ENCODE results near the gene SLC39A13. TPM values are rescaled to one million over a fixed set of nuclear protein-coding genes. Genes with fewer than 3 reads are reported as not detected.

The SLC39A13 gene
- total RNA-seq, 1 experiment from 2014 or later: 29.2 TPM

DNA sequence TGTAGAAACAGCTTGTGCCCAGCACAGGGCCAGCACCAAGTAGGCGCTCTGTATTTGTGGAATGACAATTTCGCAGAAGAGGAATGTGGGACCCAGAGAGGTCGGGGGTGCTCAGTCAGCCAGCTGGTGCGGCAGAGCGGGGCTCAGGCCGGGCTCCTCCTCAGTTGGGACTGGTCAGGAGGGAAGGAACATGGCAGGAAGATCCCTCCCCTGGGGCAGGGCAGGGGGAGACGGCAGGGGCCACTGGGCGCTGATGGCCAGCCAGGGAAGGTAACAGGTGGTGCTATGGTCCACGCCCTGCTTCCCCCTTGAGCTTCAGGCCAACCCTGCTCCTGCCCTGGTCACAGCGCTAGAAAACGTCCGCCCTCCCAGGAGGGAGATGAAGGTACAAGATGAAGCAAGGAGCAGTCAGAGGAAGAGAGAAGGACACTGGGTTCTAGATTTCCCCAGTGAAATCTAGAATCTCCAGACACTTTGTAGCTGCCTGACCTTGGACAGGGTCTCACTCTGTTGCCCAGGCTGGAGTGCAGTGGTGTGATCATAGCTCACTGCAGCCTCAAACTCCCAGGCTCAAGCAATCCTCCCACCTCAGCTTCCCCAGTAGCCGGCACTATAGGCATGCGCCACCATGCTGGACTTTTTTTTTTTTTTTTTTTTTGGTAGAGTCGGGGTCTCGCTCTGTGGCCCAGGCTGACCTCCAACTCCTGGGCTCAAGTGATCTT is 16.5 kb upstream of the SLC39A13 start:
- Mint-ChIP-seq H3K9me3 (no peaks in the 10 kb centered on the region; a peak in 1 of 5 replicates), H3K27me3 (ENCODE audit: low read depth) (no peaks in the 10 kb centered on the region), H3K4me1 (0 out of 4 replicates have a peak, but pooled peaks cover 0 to 3% of the 10 kb centered on the region in 2 experiments), H3K27ac (0 out of 7 replicates have a peak overlapping the region, but pooled peaks of 1 of the 3 experiments have one; percentile 21), H3K36me3 (ENCODE audit: insufficient read depth in 1 of 3, low read depth in 3 of 3) (no peaks in the 10 kb centered on the region), H3K4me3 (no peak overlapping the region)
- H3K9ac ChIP-seq (ENCODE audit: extremely low read depth, insufficient read length, low read length): no peak overlapping the region
- DNase-seq: no peak
- H3K4me2 ChIP-seq (ENCODE audit: insufficient read depth, insufficient read length, low read length): no peak overlapping the region
- H3K56ac ChIP-seq (ENCODE audit: insufficient read length, low read depth, low read length): no peak overlapping the region
- H3K4ac ChIP-seq (ENCODE audit: low read depth, low read length): no peak overlapping the region
- H3K23me2 ChIP-seq (ENCODE audit: insufficient read length, low read depth, low read length, poor library complexity, severe bottlenecking): no peaks in the 10 kb centered on the region
- TF ChIP-seq, protein P1, sequence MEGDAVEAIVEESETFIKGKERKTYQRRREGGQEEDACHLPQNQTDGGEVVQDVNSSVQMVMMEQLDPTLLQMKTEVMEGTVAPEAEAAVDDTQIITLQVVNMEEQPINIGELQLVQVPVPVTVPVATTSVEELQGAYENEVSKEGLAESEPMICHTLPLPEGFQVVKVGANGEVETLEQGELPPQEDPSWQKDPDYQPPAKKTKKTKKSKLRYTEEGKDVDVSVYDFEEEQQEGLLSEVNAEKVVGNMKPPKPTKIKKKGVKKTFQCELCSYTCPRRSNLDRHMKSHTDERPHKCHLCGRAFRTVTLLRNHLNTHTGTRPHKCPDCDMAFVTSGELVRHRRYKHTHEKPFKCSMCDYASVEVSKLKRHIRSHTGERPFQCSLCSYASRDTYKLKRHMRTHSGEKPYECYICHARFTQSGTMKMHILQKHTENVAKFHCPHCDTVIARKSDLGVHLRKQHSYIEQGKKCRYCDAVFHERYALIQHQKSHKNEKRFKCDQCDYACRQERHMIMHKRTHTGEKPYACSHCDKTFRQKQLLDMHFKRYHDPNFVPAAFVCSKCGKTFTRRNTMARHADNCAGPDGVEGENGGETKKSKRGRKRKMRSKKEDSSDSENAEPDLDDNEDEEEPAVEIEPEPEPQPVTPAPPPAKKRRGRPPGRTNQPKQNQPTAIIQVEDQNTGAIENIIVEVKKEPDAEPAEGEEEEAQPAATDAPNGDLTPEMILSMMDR (conservative IDR thresholded peaks at IDR 0.05): no peak
- H4K91ac ChIP-seq (ENCODE audit: insufficient read length, low read depth, low read length): no peak overlapping the region
- H3K23ac ChIP-seq (ENCODE audit: insufficient read length, low read depth, low read length): no peak overlapping the region
- H2BK120ac ChIP-seq (ENCODE audit: low read depth, low read length, poor library complexity, severe bottlenecking): no peak overlapping the region
- no peak overlapping the region for H3K27ac ChIP-seq (ENCODE audit: insufficient read length, low read depth, low read length)
- H3T11ph ChIP-seq (ENCODE audit: low read length): no peak overlapping the region
- no peaks in the 10 kb centered on the region for H3K9me3 ChIP-seq (ENCODE audit: control insufficient read depth, low read depth, low read length)
- no peak overlapping the region for H2BK12ac ChIP-seq (ENCODE audit: insufficient read length, low read depth, low read length)
- no peak overlapping the region for H2BK20ac ChIP-seq (ENCODE audit: low read depth, low read length, poor library complexity, severe bottlenecking)
- H4K5ac ChIP-seq (ENCODE audit: insufficient read length, low read depth, low read length): no peak overlapping the region
- H2AFZ ChIP-seq (ENCODE audit: low read length): no peak overlapping the region
- no peak overlapping the region for H3K14ac ChIP-seq (ENCODE audit: insufficient read depth, low read length)
- no CpG with 5 or more reads among the region's 16 CpGs for WGBS (ENCODE audit: extremely low coverage, insufficient read length, low lambda C conversion rate)
- H3K4me1 ChIP-seq (ENCODE audit: insufficient read depth, low read length): no peaks in the 10 kb centered on the region
- H3K18ac ChIP-seq (ENCODE audit: insufficient read length, low read depth, low read length): no peak overlapping the region
- no peak overlapping the region for H2AK5ac ChIP-seq (ENCODE audit: insufficient read length, low read length)
- H3K27me3 ChIP-seq (ENCODE audit: insufficient read depth, low read length): no peaks in the 10 kb centered on the region
- H3K79me1 ChIP-seq (ENCODE audit: insufficient read depth, low read depth, low read length, poor library complexity, severe bottlenecking): no peaks in the 10 kb centered on the region
- H4K20me1 ChIP-seq (ENCODE audit: control insufficient read depth, insufficient read depth, insufficient read length): no peaks in the 10 kb centered on the region
- H2BK5ac ChIP-seq (ENCODE audit: insufficient read length, low read length): no peak overlapping the region
- no peaks in the 10 kb centered on the region for H3K79me2 ChIP-seq (ENCODE audit: insufficient read depth, low read length)
- no peak overlapping the region for H4K8ac ChIP-seq (replicated peaks; ENCODE audit: insufficient read length, low read depth, low read length)
- H2BK15ac ChIP-seq (ENCODE audit: low read depth, low read length): no peak overlapping the region
